Measurements from ENCODE around the gene CHEK1.

DNA sequence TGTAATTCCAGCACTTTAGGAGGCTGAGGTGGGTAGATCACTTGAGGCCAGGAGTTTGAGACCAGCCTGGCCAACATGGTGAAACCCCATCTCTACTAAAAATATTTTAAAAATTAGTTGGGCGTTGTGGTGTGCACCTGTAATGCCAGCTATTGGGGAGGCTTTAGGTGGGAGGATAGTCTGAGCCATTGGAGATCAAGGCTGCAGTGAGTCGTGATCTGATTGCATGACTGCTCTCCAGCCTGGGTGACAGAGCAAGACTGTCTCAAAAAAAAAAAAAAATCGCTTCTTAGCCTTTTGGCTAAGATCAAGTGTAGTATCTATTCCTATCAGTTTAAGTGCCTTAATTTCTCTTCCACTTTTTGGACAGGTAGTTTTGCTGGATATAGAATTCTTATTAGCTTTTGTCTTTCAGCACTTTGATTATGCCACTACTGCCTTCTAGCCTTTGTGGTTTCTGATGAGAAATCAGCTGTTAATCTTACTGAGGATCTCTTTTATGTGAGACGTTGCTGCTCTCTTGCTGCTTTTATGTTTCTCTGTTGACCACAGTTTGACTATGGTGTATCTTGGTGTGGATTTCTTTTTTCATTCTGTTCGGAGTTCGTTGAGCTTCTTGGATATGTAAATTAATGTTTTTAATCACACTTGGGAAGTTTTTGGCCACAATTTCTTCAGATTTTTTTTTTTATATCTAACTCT lies 24.7 kb downstream of the CHEK1 start:
- TF ChIP-seq, protein P1, sequence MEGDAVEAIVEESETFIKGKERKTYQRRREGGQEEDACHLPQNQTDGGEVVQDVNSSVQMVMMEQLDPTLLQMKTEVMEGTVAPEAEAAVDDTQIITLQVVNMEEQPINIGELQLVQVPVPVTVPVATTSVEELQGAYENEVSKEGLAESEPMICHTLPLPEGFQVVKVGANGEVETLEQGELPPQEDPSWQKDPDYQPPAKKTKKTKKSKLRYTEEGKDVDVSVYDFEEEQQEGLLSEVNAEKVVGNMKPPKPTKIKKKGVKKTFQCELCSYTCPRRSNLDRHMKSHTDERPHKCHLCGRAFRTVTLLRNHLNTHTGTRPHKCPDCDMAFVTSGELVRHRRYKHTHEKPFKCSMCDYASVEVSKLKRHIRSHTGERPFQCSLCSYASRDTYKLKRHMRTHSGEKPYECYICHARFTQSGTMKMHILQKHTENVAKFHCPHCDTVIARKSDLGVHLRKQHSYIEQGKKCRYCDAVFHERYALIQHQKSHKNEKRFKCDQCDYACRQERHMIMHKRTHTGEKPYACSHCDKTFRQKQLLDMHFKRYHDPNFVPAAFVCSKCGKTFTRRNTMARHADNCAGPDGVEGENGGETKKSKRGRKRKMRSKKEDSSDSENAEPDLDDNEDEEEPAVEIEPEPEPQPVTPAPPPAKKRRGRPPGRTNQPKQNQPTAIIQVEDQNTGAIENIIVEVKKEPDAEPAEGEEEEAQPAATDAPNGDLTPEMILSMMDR (IDR thresholded peaks at IDR 0.05) = no peak
- no peak for TF ChIP-seq POLR2A (IDR thresholded peaks at IDR 0.05)

All from testis (tissue), 2 donors.